ENCODE results near the gene MAPRE2. TPM values are rescaled to one million over a fixed set of nuclear protein-coding genes. Genes with fewer than 3 reads are reported as not detected.

MAPRE2 gene
- total RNA-seq, 2 experiments from 2014 or later, result 40.2 to 49.0 TPM

DNA sequence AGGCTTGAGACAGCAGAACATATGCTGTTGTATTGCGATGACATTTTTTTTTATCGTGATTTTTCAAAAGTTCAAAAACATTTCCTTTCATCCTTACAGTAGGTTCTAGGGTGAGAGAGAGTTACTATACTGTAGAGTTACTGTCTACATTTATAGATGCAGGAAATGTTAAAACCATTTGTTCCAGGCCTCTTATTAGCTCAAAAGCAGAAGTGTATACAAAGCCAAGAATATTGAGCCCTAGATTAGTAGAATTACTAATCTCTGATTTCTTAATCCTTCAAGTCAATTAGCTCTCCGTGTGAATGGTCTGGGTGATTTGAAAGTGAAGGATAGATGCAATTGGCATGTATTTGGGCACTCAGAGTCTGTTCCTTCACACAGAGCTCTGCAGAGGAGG, 73.1 kb downstream of the MAPRE2 start:
- Mint-ChIP-seq H3K27me3 (no peaks in the 10 kb centered on the region), H3K36me3 (peaks cover 25% of the 10 kb centered on the region), H3K4me3 (no peak overlapping the region), H3K9me3 (ENCODE audit: low read depth) (peaks cover 3% of the 10 kb centered on the region), H3K4me1 (peaks cover 2% of the 10 kb centered on the region), H3K27ac (no peak overlapping the region)
- DNase-seq, result no peak
- CTCF ChIA-PET, result interaction anchor here (0.5 kb wide), 1 partner anchor 88 kb away, joined by 3 read pairs; no protein-coding TSS in a partner anchor
- ATAC-seq, result no peak

DNA sequence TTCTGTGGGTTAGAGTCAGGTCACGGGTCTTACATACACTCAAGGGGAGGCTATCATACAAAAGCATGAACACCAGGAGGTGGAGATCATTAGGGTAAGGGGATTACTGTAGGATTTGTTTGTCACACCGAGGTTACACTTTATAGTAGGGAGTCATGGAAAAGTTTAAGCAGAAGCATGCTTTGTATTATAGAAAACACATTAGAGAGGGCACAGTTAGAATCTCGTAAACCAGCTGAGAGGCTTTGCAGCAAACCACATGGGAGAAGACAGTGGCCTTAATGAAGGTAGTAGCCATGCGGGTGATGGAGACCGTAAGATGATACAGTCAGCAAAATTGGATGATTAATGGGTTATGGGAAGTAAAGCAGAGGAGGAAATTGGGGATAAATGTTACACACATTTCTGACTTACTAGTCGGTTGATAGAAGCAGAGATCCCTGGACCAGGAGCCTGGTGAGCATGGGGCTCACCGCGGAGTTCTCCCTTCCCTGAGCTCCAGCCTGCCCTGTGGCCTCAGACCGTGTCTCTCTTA, 75.6 kb downstream of the MAPRE2 start:
- Mint-ChIP-seq H3K27me3 (no peaks in the 10 kb centered on the region), H3K27ac (no peak overlapping the region), H3K9me3 (ENCODE audit: low read depth) (no peaks in the 10 kb centered on the region), H3K4me3 (no peak overlapping the region), H3K4me1 (peaks cover 3% of the 10 kb centered on the region), H3K36me3 (peaks cover 19% of the 10 kb centered on the region)
- CTCF ChIA-PET, result no interaction called here
- DNase-seq, result no peak
- ATAC-seq, result no peak

- Mint-ChIP-seq H3K4me1 (peaks cover 3% of the 10 kb centered on the region), H3K27me3 (no peaks in the 10 kb centered on the region), H3K27ac (no peak overlapping the region), H3K4me3 (no peak overlapping the region), H3K36me3 (peaks cover 17% of the 10 kb centered on the region), H3K9me3 (ENCODE audit: low read depth) (no peaks in the 10 kb centered on the region)
- DNase-seq, result no peak
- CTCF ChIA-PET, result no interaction called here
- no peak for ATAC-seq
Measured at GRCh38 chr18:35117372-35117771, 76.2 kb downstream of the MAPRE2 start.

- no peak overlapping the region for H3K27ac Mint-ChIP-seq
- peaks cover 16% of the 10 kb centered on the region for H3K36me3 Mint-ChIP-seq
- H3K4me1 Mint-ChIP-seq, result peaks cover 3% of the 10 kb centered on the region
- H3K4me3 Mint-ChIP-seq, result no peak overlapping the region
- no peak for DNase-seq
- no peaks in the 10 kb centered on the region for H3K9me3 Mint-ChIP-seq (ENCODE audit: low read depth)
- CTCF ChIA-PET, result no interaction called here
- no peak for ATAC-seq
- H3K27me3 Mint-ChIP-seq, result no peaks in the 10 kb centered on the region
Measured at GRCh38 chr18:35117951-35118411, 76.8 kb downstream of the MAPRE2 start.

DNA sequence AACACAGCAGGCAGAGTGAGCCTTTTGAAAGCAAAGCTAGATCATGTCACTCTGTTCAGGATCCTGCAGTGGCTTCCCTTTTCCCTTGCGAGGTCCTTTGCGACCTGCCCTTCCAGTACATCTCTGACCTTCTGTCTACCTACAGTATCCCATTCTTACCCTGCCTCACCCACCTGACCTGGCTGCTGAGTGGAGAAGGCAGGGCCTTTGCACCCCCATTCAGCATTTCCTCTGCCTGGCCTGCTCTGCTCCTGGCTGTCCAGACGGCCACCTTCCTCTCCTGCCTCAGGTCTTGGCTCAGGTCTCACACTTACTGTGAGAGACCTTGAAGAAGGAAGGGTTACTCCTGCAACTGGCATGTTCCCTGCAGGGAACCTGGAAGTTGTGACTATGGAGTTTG, 77.4 kb downstream of the MAPRE2 start:
- Mint-ChIP-seq H3K36me3 (peaks cover 20% of the 10 kb centered on the region), H3K27me3 (no peaks in the 10 kb centered on the region), H3K27ac (no peak overlapping the region), H3K4me1 (peaks cover 3% of the 10 kb centered on the region), H3K9me3 (ENCODE audit: low read depth) (peaks cover under 1% of the 10 kb centered on the region), H3K4me3 (no peak overlapping the region)
- DNase-seq (no peak), ATAC-seq (no peak)
- CTCF ChIA-PET, result no interaction called here

- Mint-ChIP-seq H3K4me1 (peaks cover 3% of the 10 kb centered on the region), H3K4me3 (no peak overlapping the region)
Measured at GRCh38 chr18:35121038-35121437, 79.8 kb downstream of the MAPRE2 start.

DNA sequence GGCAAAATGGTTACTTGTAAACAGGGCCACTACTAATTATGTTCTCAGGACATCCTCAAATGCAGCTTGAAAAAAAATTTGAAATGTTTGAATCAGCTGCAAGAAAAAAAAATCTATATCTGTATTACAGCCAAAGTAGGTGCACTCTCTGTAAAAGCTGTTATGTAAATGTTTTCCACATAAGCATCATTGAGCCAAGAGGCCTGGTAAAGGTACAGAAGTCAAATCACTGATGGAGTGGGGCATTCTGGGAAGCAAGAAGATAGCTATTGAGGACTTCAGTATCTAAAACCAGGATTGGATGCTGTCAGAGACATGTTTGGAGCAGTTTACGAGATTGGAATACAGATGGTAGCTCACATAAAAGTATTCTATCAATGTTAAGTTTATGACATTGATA, 80.3 kb downstream of the MAPRE2 start:
- Mint-ChIP-seq H3K4me1 (peaks cover 3% of the 10 kb centered on the region), H3K27ac (no peak overlapping the region), H3K27me3 (no peaks in the 10 kb centered on the region), H3K9me3 (ENCODE audit: low read depth) (peaks cover 8% of the 10 kb centered on the region), H3K36me3 (peaks cover 21% of the 10 kb centered on the region), H3K4me3 (no peak overlapping the region)
- DNase-seq (no peak), ATAC-seq (no peak)
- CTCF ChIA-PET, result no interaction called here

More at GRCh38 chr18:35121038-35121437, 79.8 kb downstream of the MAPRE2 start:
- ATAC-seq, result no peak
- peaks cover 8% of the 10 kb centered on the region for H3K9me3 Mint-ChIP-seq (ENCODE audit: low read depth)
- CTCF ChIA-PET, result interaction anchor here (1.1 kb wide), 1 partner anchor 20 kb away, joined by 4 read pairs; no protein-coding TSS in a partner anchor
- no peak overlapping the region for H3K27ac Mint-ChIP-seq
- H3K36me3 Mint-ChIP-seq, result peaks cover 21% of the 10 kb centered on the region
- no peaks in the 10 kb centered on the region for H3K27me3 Mint-ChIP-seq
- no peak for DNase-seq

GRCh38 chr18:35122586-35123224, 81.5 kb downstream of the MAPRE2 start:
- DNase-seq (no peak), ATAC-seq (no peak)
- Mint-ChIP-seq H3K36me3 (peaks cover 21% of the 10 kb centered on the region), H3K4me3 (no peak overlapping the region), H3K27me3 (no peaks in the 10 kb centered on the region), H3K27ac (no peak overlapping the region), H3K9me3 (ENCODE audit: low read depth) (peaks cover 8% of the 10 kb centered on the region), H3K4me1 (peaks cover 1% of the 10 kb centered on the region)
- CTCF ChIA-PET, result no interaction called here

DNA sequence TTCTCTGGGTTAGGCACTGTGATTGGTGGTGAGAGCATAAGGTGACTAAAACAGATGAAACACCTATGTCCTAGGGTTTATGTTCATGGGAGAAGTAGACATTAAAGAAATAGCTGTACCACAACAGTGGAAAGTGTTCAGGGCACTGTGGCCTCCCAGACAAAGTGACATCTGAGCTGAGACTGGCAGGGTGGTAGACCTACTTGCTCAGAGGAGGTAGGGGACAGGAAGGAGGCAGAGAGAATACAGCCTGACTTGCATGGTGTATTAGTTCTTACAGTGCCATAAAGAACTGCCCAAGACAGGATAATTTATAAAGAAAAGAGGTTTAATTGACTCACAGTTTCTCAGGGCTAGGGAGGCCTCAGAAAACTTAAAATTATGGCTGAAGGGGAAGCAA, 82.6 kb downstream of the MAPRE2 start:
- Mint-ChIP-seq H3K4me3 (no peak overlapping the region), H3K9me3 (ENCODE audit: low read depth) (peaks cover 8% of the 10 kb centered on the region), H3K36me3 (peaks cover 24% of the 10 kb centered on the region), H3K27ac (no peak overlapping the region), H3K27me3 (no peaks in the 10 kb centered on the region), H3K4me1 (peaks cover 1% of the 10 kb centered on the region)
- DNase-seq, result no peak
- no peak for ATAC-seq
- CTCF ChIA-PET, result no interaction called here

GRCh38 chr18:35127201-35127600, 86.0 kb downstream of the MAPRE2 start:
- no peak overlapping the region for H3K4me3 Mint-ChIP-seq
- no peaks in the 10 kb centered on the region for H3K27me3 Mint-ChIP-seq
- DNase-seq (no peak), ATAC-seq (no peak)
- no peak overlapping the region for H3K27ac Mint-ChIP-seq
- CTCF ChIA-PET, result interaction anchor here (1.5 kb wide), 1 partner anchor 16 kb away, joined by 5 read pairs; no protein-coding TSS in a partner anchor
- peaks cover 8% of the 10 kb centered on the region for H3K9me3 Mint-ChIP-seq (ENCODE audit: low read depth)
- peaks cover 2% of the 10 kb centered on the region for H3K4me1 Mint-ChIP-seq
- H3K36me3 Mint-ChIP-seq, result peaks cover 21% of the 10 kb centered on the region

- DNase-seq (no peak), ATAC-seq (no peak)
- Mint-ChIP-seq H3K27ac (no peak overlapping the region), H3K4me3 (no peak overlapping the region), H3K27me3 (no peaks in the 10 kb centered on the region), H3K36me3 (peaks cover 17% of the 10 kb centered on the region), H3K4me1 (peaks cover 2% of the 10 kb centered on the region), H3K9me3 (ENCODE audit: low read depth) (peaks cover 8% of the 10 kb centered on the region)
- CTCF ChIA-PET, result no interaction called here
Measured at GRCh38 chr18:35128675-35129074, 87.5 kb downstream of the MAPRE2 start.

DNA sequence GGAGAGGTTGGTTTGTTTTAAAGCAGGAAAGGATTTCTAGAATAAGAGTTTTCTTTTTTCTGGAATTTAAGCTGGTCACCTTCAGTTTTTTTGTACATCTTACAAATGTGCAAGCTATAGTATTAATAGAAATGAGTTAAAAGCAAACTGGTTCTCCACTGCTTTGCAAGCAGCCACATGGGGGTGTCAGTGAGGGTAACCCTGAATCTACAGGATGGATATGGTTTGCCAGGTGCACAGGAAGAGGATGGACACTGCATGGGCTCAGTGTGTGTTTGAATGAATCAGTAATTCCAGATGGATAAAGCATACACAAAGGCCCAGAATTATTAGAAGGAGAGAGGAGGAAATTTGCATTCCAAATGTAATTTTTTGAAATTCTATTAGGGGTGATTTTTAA, 89.0 kb downstream of the MAPRE2 start:
- peaks cover 2% of the 10 kb centered on the region for H3K4me1 Mint-ChIP-seq
- peaks cover 12% of the 10 kb centered on the region for H3K36me3 Mint-ChIP-seq
- no peak for ATAC-seq
- H3K27me3 Mint-ChIP-seq, result no peaks in the 10 kb centered on the region
- no peaks in the 10 kb centered on the region for H3K9me3 Mint-ChIP-seq (ENCODE audit: low read depth)
- H3K4me3 Mint-ChIP-seq, result no peak overlapping the region
- CTCF ChIA-PET, result interaction anchor here (0.6 to 1.6 kb wide), 3 partner anchors 13 to 1205 kb away, joined by 3 to 5 read pairs (median 3); no protein-coding TSS in a partner anchor
- no peak for DNase-seq
- no peak overlapping the region for H3K27ac Mint-ChIP-seq

DNA sequence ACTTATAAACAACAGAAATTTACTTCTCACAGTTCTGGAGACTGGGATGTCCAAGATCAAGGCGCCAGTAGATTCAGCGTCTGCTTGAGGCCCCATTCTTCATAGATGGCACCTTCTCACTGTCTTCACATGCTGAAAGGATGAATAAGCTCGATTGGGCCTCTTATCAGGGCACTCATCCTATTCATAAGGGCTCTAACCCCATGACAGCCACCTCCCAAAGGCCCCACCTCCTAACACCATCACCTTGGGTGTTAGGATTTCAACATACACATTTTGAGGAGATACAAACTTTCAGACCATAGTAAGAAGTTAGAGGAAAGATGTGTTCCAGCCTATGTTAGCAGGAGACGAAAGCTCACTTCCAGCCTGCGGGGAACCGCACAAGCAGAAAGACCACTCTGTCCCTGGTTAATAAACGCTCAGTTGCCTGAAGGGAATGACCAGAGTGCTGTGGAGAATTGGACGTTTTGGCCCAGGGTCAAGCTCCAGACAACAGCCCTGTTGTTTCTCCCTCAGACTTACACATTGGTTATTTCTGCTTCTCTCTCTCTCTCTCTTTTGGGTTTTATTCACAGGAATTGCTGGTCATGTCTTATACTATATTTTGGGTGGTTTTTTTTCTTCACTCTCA, 90.3 kb downstream of the MAPRE2 start:
- no peaks in the 10 kb centered on the region for H3K9me3 Mint-ChIP-seq (ENCODE audit: low read depth)
- H3K36me3 Mint-ChIP-seq, result peaks cover 13% of the 10 kb centered on the region
- DNase-seq, result no peak
- no peaks in the 10 kb centered on the region for H3K27me3 Mint-ChIP-seq
- no peak for ATAC-seq
- peaks cover 2% of the 10 kb centered on the region for H3K4me1 Mint-ChIP-seq
- no peak overlapping the region for H3K4me3 Mint-ChIP-seq
- CTCF ChIA-PET, result interaction anchor here (1.6 kb wide), 1 partner anchor 11 kb away, joined by 5 read pairs; no protein-coding TSS in a partner anchor
- no peak overlapping the region for H3K27ac Mint-ChIP-seq

All from activated CD8-positive, alpha-beta memory T cell treated with anti-CD3 and anti-CD28 coated beads, Interleukin-2, amount 10 ng/mL, durations not matched to agents 7 days and 5 days (primary cell).